COR-L47 (cell line): ENCODE measurements around the gene ENO4.

Experiments used
- DNase-seq: peaks from one replicate; lab custom pipeline; 2025; lab: John Stamatoyannopoulos, UW

The ENO4 gene

DNA sequence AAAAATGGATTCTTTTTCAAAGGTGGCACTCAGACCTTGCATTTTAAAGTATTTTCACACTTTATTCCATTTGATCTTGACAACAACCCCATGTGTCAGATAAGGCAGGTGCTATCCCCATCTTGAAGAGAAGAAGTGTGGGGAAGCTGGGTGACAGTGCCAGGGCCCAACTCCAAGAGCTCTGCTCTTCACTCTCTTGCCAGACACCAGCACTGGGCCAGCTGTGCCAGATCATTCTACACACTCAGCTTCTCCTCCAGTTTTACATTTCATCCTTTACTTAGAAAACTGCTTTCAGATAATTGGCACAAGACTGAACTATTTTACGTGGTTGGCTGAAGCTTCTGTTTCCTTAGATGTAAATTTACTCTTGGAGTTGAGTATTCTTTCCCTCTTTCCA lies 64.4 kb downstream of the ENO4 start:
- no peak for DNase-seq

DNA sequence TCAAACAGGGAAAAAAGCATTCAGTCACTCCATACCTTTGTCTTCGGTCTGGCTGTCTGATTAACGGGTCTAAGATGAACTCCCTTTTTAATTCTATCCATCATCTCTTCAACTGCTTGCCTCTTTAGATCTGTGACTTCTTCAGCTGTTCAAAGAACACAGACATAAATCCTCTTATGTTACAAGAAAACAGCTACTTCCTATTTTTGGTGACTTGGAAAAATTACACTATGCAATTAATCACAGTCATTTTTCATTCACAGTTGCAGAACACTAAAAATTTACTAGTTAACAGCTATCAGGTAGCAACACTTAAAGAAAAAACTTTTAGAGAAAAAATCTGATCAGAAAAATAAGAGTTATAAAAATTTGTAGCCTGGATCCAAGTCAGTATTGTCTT lies 66.0 kb downstream of the ENO4 start:
- DNase-seq = no peak

DNA sequence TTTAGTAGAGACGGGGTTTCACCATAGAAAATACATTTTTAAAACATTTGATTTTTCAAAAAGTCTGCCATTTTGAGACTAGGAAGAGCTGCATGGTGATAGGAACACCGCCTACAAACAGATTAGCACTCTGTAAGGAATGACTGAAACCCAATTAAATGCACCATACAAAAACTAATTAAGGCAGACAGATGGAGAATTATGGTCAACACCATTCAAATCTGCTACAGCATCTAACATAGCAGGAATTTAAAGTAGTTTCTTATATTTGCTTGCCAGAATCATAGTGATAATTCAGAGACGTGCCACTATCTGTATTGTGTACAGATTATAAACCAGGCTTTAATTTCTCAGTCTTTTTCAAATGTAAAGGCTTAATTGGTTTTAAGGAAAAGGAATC lies 68.2 kb downstream of the ENO4 start:
- DNase-seq = no peak

DNA sequence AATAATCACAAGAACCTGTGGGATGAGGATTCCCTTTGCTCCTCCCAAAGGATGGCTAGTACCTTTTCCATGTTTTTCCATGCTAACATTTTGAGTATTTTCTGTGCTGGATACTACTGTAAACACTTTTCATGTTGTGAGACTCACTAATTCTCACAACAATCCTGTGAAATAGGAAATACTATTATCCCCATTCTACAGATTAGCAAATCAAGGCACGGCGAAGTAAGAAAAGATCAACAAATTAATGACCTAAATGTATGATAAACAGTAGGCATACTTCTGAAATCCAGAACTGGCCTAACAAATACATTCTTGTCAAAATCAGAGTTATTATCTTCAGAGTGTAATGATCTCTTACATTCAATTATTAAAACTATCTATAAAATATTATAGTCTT lies 69.3 kb downstream of the ENO4 start:
- DNase-seq = no peak

DNA sequence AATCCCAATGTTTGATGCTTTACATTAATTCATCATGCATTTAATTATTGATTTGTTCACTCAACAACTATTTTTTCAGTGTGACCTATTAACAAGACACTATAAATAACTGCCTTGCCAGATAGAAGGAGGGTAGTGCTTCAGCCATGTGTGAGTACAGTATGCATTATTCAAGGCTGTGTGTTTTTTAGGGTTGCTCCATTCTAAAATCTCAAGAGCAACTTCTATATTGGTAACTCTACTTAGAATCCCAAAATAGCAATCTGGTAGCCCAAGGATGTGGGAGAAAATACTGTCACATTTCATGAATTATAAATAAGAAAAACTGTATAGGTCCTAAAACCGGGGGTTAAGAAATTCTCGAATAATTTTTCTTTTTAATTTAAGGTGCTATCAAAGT lies 69.9 kb downstream of the ENO4 start:
- DNase-seq = no peak

DNA sequence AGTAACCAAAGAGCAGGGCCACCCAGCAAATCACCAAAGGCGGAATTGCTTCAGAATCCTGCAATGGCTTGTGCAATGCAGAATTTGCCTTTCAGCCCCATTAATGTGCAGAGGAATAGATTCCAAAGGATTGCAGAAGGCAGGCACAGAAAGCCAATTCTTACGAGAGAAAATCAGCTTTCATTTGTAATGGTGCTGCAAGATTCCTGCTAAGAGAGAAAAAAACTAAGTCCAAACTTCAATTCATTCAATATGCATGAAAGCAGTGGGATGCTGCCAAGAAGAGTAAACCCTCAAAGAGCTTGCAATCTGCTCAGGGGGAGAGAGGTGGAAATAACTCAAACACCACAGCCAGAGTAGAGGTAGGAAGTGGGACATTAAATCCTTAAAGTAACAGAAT lies 70.4 kb downstream of the ENO4 start:
- no peak for DNase-seq

DNA sequence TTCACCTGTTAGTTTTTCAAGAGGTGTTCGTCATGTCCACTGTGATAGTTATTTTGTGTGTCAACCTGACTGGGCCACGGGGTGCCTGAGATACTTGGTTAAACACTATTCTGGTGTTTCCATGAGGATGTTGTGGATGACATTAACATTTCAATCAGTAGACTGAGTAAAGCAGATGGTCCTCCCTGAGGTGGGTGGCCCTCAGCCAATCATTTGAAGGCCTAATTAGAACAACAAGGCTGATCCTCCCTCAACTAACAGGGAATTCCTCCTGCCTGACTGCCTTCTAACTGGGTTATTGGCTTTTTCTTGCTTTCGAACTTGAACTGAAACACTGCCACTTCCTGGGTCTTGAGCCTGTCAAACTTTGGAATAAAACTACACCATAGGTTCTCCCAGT lies 75.8 kb downstream of the ENO4 start:
- DNase-seq = no peak

DNA sequence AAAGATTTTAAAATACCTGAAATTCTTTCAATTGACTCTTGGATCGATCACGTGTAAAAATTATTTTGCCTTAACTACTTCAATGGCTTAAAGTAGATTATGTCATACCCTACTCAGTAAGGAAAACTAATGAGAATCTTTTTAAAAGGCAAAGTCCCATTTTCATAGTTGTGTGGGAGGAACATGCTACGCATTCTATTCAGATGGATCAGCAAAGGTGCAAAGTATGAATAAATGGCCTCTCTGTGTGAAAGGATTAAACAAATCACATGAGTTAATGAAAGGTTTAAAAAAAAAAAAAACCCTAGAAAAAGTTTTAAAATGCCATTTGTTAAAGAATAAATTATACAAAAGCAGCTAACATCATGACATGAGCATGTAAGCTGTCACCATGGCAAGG lies 77.1 kb downstream of the ENO4 start:
- no peak for DNase-seq

DNA sequence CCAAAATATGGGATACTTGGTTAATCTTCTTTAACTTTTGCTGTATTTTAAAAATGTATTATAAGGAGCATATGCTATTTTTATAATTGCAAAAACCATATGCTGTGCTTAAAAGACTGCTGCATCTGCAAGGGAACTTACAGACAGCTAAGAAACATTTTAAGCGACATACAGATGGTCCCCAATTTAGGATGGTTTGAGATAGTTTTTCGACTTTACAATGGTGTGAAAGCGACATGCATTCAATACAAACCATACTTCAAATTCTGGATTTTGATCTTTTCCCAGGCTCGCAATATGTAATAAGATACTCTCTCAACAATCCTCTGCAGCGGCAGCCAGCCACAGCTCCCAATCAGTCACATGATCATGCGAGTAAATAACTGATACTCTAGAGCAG lies 82.5 kb downstream of the ENO4 start:
- DNase-seq = no peak
